KMS-11 (cell line): ENCODE measurements around the gene KIAA0513.
A peak's percentile ranks its signal among the peaks of the same experiment; 100 is the strongest.

Experiments
- H2AFZ ChIP-seq: fragments of 200-600 bp; sonication (generic); 2 replicates; pipeline ENCODE4 v1.6.1; 2016; ENCODE audit warnings: antibody characterized with exemption, mixed run types, low read depth
- H3K27ac ChIP-seq: fragments of 200-600 bp; sonication (generic); 2 replicates; pipeline ENCODE4 v1.6.1; 2016; ENCODE audit warnings: mild to moderate bottlenecking, mixed run types
- H3K27me3 ChIP-seq: fragments of 200-600 bp; sonication (generic); 2 replicates; pipeline ENCODE4 v1.6.1; 2017; ENCODE audit warnings: mild to moderate bottlenecking, low read depth, mixed run types, moderate library complexity; ENCODE audit not compliant: insufficient read depth
- H3K36me3 ChIP-seq: fragments of 200-600 bp; sonication (generic); 2 replicates; pipeline ENCODE4 v1.6.1; 2017; ENCODE audit warnings: mild to moderate bottlenecking, mixed run types; ENCODE audit not compliant: insufficient read depth
- H3K4me1 ChIP-seq: fragments of 200-600 bp; sonication (generic); 2 replicates; pipeline ENCODE4 v1.6.1; 2016; ENCODE audit warnings: mild to moderate bottlenecking, low read depth, mixed run types; ENCODE audit not compliant: poor library complexity, severe bottlenecking
- H3K4me2 ChIP-seq: fragments of 200-600 bp; sonication (generic); 2 replicates; pipeline ENCODE4 v1.7.0; 2016; ENCODE audit warnings: mild to moderate bottlenecking, mixed run types
- H3K4me3 ChIP-seq: fragments of 200-600 bp; sonication (generic); IDR thresholded peaks from 2 replicates; pipeline ENCODE4 v1.6.1; 2017; ENCODE audit warnings: low read depth, low read length, mixed read lengths; ENCODE audit not compliant: insufficient read depth
- H3K79me2 ChIP-seq: fragments of 200-600 bp; sonication (generic); 2 replicates; pipeline ENCODE4 v1.6.1; 2016; ENCODE audit warnings: low read depth, mixed run types; ENCODE audit not compliant: insufficient read depth
- H3K9ac ChIP-seq: fragments of 200-600 bp; sonication (generic); 2 replicates; pipeline ENCODE4 v1.6.1; 2016; ENCODE audit warnings: mild to moderate bottlenecking, mixed run types
- H4K20me1 ChIP-seq: fragments of 200-600 bp; sonication (generic); 2 replicates; pipeline ENCODE4 v1.6.1; 2016; ENCODE audit warnings: mild to moderate bottlenecking, mixed run types; ENCODE audit not compliant: insufficient read depth
- CTCF ChIP-seq: fragments of 200-600 bp; sonication (generic); conservative IDR thresholded peaks from 2 replicates; pipeline ENCODE4 v1.6.1; 2017; ENCODE audit warnings: low read depth, mild to moderate bottlenecking, antibody characterized with exemption, low read length, moderate library complexity, mixed read lengths

Gene KIAA0513

GRCh38 chr16:85112364-85112763 lies 84.8 kb downstream of the KIAA0513 start, which contains the start of gene CIBAR2:
Gene CIBAR2 (minus strand): TSS chr16:85112472. CDS start chr16:85112352, 120 bp downstream.
- H2AFZ ChIP-seq = no peak within 1 kb of the TSS
- H3K4me3 ChIP-seq = no peak within 1 kb of the TSS
- no peak within 1 kb of the TSS for H3K4me2 ChIP-seq
- H3K27me3 ChIP-seq = peaks cover 63% of the 10 kb centered on the region
- no peaks in the 10 kb centered on the region for H4K20me1 ChIP-seq
- no peaks in the 10 kb centered on the region for H3K79me2 ChIP-seq
- no peak within 1 kb of the TSS for H3K9ac ChIP-seq
- peaks cover 4% of the 10 kb centered on the region for H3K4me1 ChIP-seq
- H3K27ac ChIP-seq = no peak within 1 kb of the TSS
- H3K36me3 ChIP-seq = no peaks in the 10 kb centered on the region
- no peak for TF ChIP-seq CTCF

- Histone ChIP-seq H3K4me2 (no peak overlapping the region), H3K4me1 (peaks cover 4% of the 10 kb centered on the region), H3K27me3 (peaks cover 63% of the 10 kb centered on the region), H2AFZ (no peak overlapping the region), H3K79me2 (no peaks in the 10 kb centered on the region), H3K27ac (no peak overlapping the region), H4K20me1 (no peaks in the 10 kb centered on the region), H3K36me3 (no peaks in the 10 kb centered on the region), H3K9ac (no peak overlapping the region), H3K4me3 (no peak overlapping the region)
- no peak for TF ChIP-seq CTCF
Measured at GRCh38 chr16:85113168-85113733, 85.7 kb downstream of the KIAA0513 start.

GRCh38 chr16:85113913-85114312 lies 86.3 kb downstream of the KIAA0513 start:
- H3K4me1 ChIP-seq = peaks cover 4% of the 10 kb centered on the region
- H3K27ac ChIP-seq = no peak overlapping the region
- H3K4me2 ChIP-seq = no peak overlapping the region
- H3K9ac ChIP-seq = no peak overlapping the region
- H3K79me2 ChIP-seq = no peaks in the 10 kb centered on the region
- H3K27me3 ChIP-seq = peaks cover 63% of the 10 kb centered on the region
- no peak overlapping the region for H2AFZ ChIP-seq
- H3K4me3 ChIP-seq = no peak overlapping the region
- no peaks in the 10 kb centered on the region for H3K36me3 ChIP-seq
- no peak for TF ChIP-seq CTCF
- no peaks in the 10 kb centered on the region for H4K20me1 ChIP-seq

GRCh38 chr16:85114909-85115567 lies 87.4 kb downstream of the KIAA0513 start:
- peak overlapping the region; percentile 87 for H2AFZ ChIP-seq
- no peak overlapping the region for H3K27ac ChIP-seq

More at GRCh38 chr16:85114909-85115567, 87.4 kb downstream of the KIAA0513 start:
- H3K79me2 ChIP-seq = no peaks in the 10 kb centered on the region
- H3K9ac ChIP-seq = 0 out of 2 replicates have a peak overlapping the region, but pooled peaks have one; percentile 34
- no peaks in the 10 kb centered on the region for H3K36me3 ChIP-seq
- TF ChIP-seq CTCF = peak; percentile 88
- H4K20me1 ChIP-seq = no peaks in the 10 kb centered on the region
- H3K27me3 ChIP-seq = peaks cover 61% of the 10 kb centered on the region
- H3K4me3 ChIP-seq = no peak overlapping the region
- H3K4me2 ChIP-seq = peak overlapping the region; percentile 67; the same call in 1 of the 2 replicates
- peaks cover 4% of the 10 kb centered on the region for H3K4me1 ChIP-seq
